ENCODE results near the gene PRDM12. TPM values are rescaled to one million over a fixed set of nuclear protein-coding genes. Genes with fewer than 3 reads are reported as not detected.

Gene PRDM12
- total RNA-seq, 3 donors from 2014 or later: 0.12 TPM; not detected in 1

GRCh38 chr9:130660683-130661450 lies 3.5 kb upstream of the PRDM12 start:
- H3K4me1 ChIP-seq (ENCODE audit: low read depth): peaks cover 36% of the 10 kb centered on the region
- no peak overlapping the region for H3K4me3 ChIP-seq
- intact Hi-C loops (cut with DNase I, micrococcal nuclease): no loop called here
- no peak for DNase-seq
- ATAC-seq: no peak
- no peak for TF ChIP-seq CTCF (IDR thresholded peaks at IDR 0.05)
- H3K9me3 ChIP-seq: no peaks in the 10 kb centered on the region
- H3K36me3 ChIP-seq (ENCODE audit: low read depth): no peaks in the 10 kb centered on the region

- H3K36me3 ChIP-seq (ENCODE audit: low read depth): no peaks in the 10 kb centered on the region
- intact Hi-C loops (cut with DNase I, micrococcal nuclease): no loop called here
- no peaks in the 10 kb centered on the region for H3K9me3 ChIP-seq
- H3K4me1 ChIP-seq (ENCODE audit: low read depth): peaks cover 36% of the 10 kb centered on the region
- no peak for DNase-seq
- TF ChIP-seq CTCF (IDR thresholded peaks at IDR 0.05): no peak
- H3K4me3 ChIP-seq: no peak overlapping the region
- ATAC-seq: no peak
Observed at GRCh38 chr9:130661451-130662098, 2.8 kb upstream of the PRDM12 start.

GRCh38 chr9:130662099-130662969 lies 2.1 kb upstream of the PRDM12 start:
- Histone ChIP-seq H3K4me1 (ENCODE audit: low read depth) (peaks cover 36% of the 10 kb centered on the region), H3K36me3 (ENCODE audit: low read depth) (no peaks in the 10 kb centered on the region), H3K9me3 (no peaks in the 10 kb centered on the region), H3K4me3 (no peak overlapping the region)
- TF ChIP-seq CTCF (IDR thresholded peaks at IDR 0.05): no peak
- DNase-seq (no peak), ATAC-seq (no peak)
- intact Hi-C loops (cut with DNase I, micrococcal nuclease): no loop called here

- intact Hi-C loops (cut with DNase I, micrococcal nuclease): no loop called here
- Histone ChIP-seq H3K4me3 (no peak overlapping the region), H3K4me1 (ENCODE audit: low read depth) (peaks cover 36% of the 10 kb centered on the region), H3K36me3 (ENCODE audit: low read depth) (no peaks in the 10 kb centered on the region), H3K9me3 (no peaks in the 10 kb centered on the region)
- TF ChIP-seq CTCF (IDR thresholded peaks at IDR 0.05): no peak
- DNase-seq: no peak
- ATAC-seq: no peak
Observed at GRCh38 chr9:130662970-130663257, 1.5 kb upstream of the PRDM12 start.

GRCh38 chr9:130663258-130663976 lies 977 bp upstream of the PRDM12 start:
- H3K9me3 ChIP-seq: no peaks in the 10 kb centered on the region
- H3K4me1 ChIP-seq (ENCODE audit: low read depth): peaks cover 36% of the 10 kb centered on the region
- H3K4me3 ChIP-seq: no peak overlapping the region
- H3K36me3 ChIP-seq (ENCODE audit: low read depth): no peaks in the 10 kb centered on the region
- no peak for DNase-seq
- no peak for TF ChIP-seq CTCF (IDR thresholded peaks at IDR 0.05)
- intact Hi-C loops (cut with DNase I, micrococcal nuclease): no loop called here
- peak; percentile 41 for ATAC-seq
